ENCODE data around the gene ADK.
"Not testable (repeated sequence)": the region's sequence is repeated elsewhere in the genome, so short reads cannot be mapped to it uniquely, and the experiment has no call there.

The ADK gene

GRCh38 chr10:74244097-74244685 is 93.2 kb downstream of the ADK start:
- DNase-seq, result no peak

- no peak for DNase-seq
Measured at GRCh38 chr10:74244807-74245206, 93.8 kb downstream of the ADK start.

GRCh38 chr10:74246495-74246894 is 95.5 kb downstream of the ADK start:
- DNase-seq, result no peak

- DNase-seq, result no peak
Measured at GRCh38 chr10:74249865-74250264, 98.8 kb downstream of the ADK start.

GRCh38 chr10:74255214-74255613 is 104.2 kb downstream of the ADK start:
- DNase-seq, result no peak

GRCh38 chr10:74255888-74256357 is 104.9 kb downstream of the ADK start:
- no peak for DNase-seq

GRCh38 chr10:74262856-74263255 is 111.8 kb downstream of the ADK start:
- no peak for DNase-seq

GRCh38 chr10:74263996-74264395 is 113.0 kb downstream of the ADK start:
- no peak for DNase-seq

- no peak for DNase-seq
Measured at GRCh38 chr10:74272288-74272687, 121.3 kb downstream of the ADK start.

- DNase-seq, result no peak
Measured at GRCh38 chr10:74275755-74276290, 124.8 kb downstream of the ADK start.

GRCh38 chr10:74276416-74276815 is 125.4 kb downstream of the ADK start:
- DNase-seq, result no peak

GRCh38 chr10:74282151-74282847 is 131.3 kb downstream of the ADK start:
- no peak for DNase-seq

- DNase-seq, result no peak
Measured at GRCh38 chr10:74282848-74283210, 131.8 kb downstream of the ADK start.

GRCh38 chr10:74289188-74289587 is 138.2 kb downstream of the ADK start:
- no peak for DNase-seq

- DNase-seq, result no peak
Measured at GRCh38 chr10:74289951-74290350, 138.9 kb downstream of the ADK start.

- no peak for DNase-seq
Measured at GRCh38 chr10:74290708-74291107, 139.7 kb downstream of the ADK start.

GRCh38 chr10:74292871-74293427 is 141.9 kb downstream of the ADK start:
- no peak for DNase-seq

GRCh38 chr10:74293686-74294371 is 142.8 kb downstream of the ADK start:
- no peak for DNase-seq

- DNase-seq, result no peak
Measured at GRCh38 chr10:74297389-74298080, 146.5 kb downstream of the ADK start.

- not testable (repeated sequence) for DNase-seq
Measured at GRCh38 chr10:74300074-74300621, 149.1 kb downstream of the ADK start.

GRCh38 chr10:74300666-74301065 is 149.6 kb downstream of the ADK start:
- DNase-seq, result no peak

GRCh38 chr10:74305730-74306129 is 154.7 kb downstream of the ADK start:
- DNase-seq, result no peak

Data from activated CD8-positive, alpha-beta memory T cell treated with anti-CD3 and anti-CD28 coated beads, Interleukin-2, amount 50 U/mL, for 48 hours (primary cell).